Non-pigmented ciliary epithelial cell (primary cell): ENCODE results near the gene SPRN.
"Not testable (repeated sequence)": the region's sequence is repeated elsewhere in the genome, so short reads cannot be mapped to it uniquely, and the experiment has no call there.

Experiments
- DNase-seq: peaks from one replicate; pipeline ENCODE4 v3.0.0-alpha.2; 2010; ENCODE audit warnings: low read depth

SPRN gene

GRCh38 chr10:133384071-133384470 is 40.4 kb downstream of the SPRN start:
- DNase-seq, result no peak

- DNase-seq, result no peak
These were observed 40.9 kb downstream of the SPRN start for GRCh38 chr10:133383551-133383950.

GRCh38 chr10:133381036-133381435 is 43.4 kb downstream of the SPRN start:
- DNase-seq, result no peak

- DNase-seq, result no peak
These were observed 44.4 kb downstream of the SPRN start for GRCh38 chr10:133379801-133380666.

GRCh38 chr10:133379152-133379800 is 45.1 kb downstream of the SPRN start, which contains the start of gene PAOX:
Gene PAOX (plus strand): TSS chr10:133379262. CDS start chr10:133379317, 55 bp downstream.
- DNase-seq, result no peak

- no peak for DNase-seq
These were observed 46.0 kb downstream of the SPRN start for GRCh38 chr10:133378251-133379096.

GRCh38 chr10:133377818-133378250 is 46.6 kb downstream of the SPRN start:
- no peak for DNase-seq

GRCh38 chr10:133377025-133377817 is 47.2 kb downstream of the SPRN start:
- no peak for DNase-seq

- not testable (repeated sequence) for DNase-seq
These were observed 48.2 kb downstream of the SPRN start for GRCh38 chr10:133376183-133376582.

GRCh38 chr10:133375357-133376115 is 48.9 kb downstream of the SPRN start:
- no peak for DNase-seq

GRCh38 chr10:133373174-133374090 is 51.0 kb downstream of the SPRN start, which contains the start of gene ECHS1:
Gene ECHS1 (minus strand): TSS chr10:133373354. CDS start chr10:133373333, 21 bp downstream.
- DNase-seq, result peak; percentile 49

GRCh38 chr10:133372507-133372906 is 51.9 kb downstream of the SPRN start:
- DNase-seq, result no peak
